HG03064 (cell line): Measurements from ENCODE around the gene MAPK9.

Source experiments
- ATAC-seq: cut with Tn5 transposase; IDR thresholded peaks from one replicate; pipeline ENCODE4 v1.9.1; 2021; ENCODE audit warnings: low read depth; ENCODE audit not compliant: unreplicated experiment

The MAPK9 gene

GRCh38 chr5:180297587-180298282, 5.9 kb upstream of the MAPK9 start:
- no peak for ATAC-seq

- ATAC-seq: no peak
Measured at GRCh38 chr5:180296771-180297170, 4.9 kb upstream of the MAPK9 start.

- no peak for ATAC-seq
Measured at GRCh38 chr5:180294913-180295555, 3.2 kb upstream of the MAPK9 start.

GRCh38 chr5:180294411-180294810, 2.5 kb upstream of the MAPK9 start:
- no peak for ATAC-seq

GRCh38 chr5:180291234-180291940, 496 bp downstream of the MAPK9 start:
- peak; percentile 34 for ATAC-seq

- ATAC-seq: no peak
Measured at GRCh38 chr5:180290568-180291233, 1.2 kb downstream of the MAPK9 start.

- no peak for ATAC-seq
Measured at GRCh38 chr5:180289966-180290365, 1.9 kb downstream of the MAPK9 start.

- ATAC-seq: no peak
Measured at GRCh38 chr5:180289433-180289832, 2.5 kb downstream of the MAPK9 start.

GRCh38 chr5:180287868-180288267, 4.0 kb downstream of the MAPK9 start:
- no peak for ATAC-seq

- no peak for ATAC-seq
Measured at GRCh38 chr5:180287404-180287803, 4.5 kb downstream of the MAPK9 start.

- no peak for ATAC-seq
Measured at GRCh38 chr5:180284149-180284548, 7.7 kb downstream of the MAPK9 start.

GRCh38 chr5:180283026-180283615, 8.8 kb downstream of the MAPK9 start:
- ATAC-seq: no peak

GRCh38 chr5:180282281-180282680, 9.6 kb downstream of the MAPK9 start:
- no peak for ATAC-seq

GRCh38 chr5:180281706-180282105, 10.2 kb downstream of the MAPK9 start:
- no peak for ATAC-seq

- no peak for ATAC-seq
Measured at GRCh38 chr5:180274695-180275094, 17.2 kb downstream of the MAPK9 start.

- no peak for ATAC-seq
Measured at GRCh38 chr5:180271221-180271620, 20.7 kb downstream of the MAPK9 start.

GRCh38 chr5:180259260-180259611, 32.6 kb downstream of the MAPK9 start:
- no peak for ATAC-seq

- no peak for ATAC-seq
Measured at GRCh38 chr5:180253036-180253824, 38.7 kb downstream of the MAPK9 start.

- no peak for ATAC-seq
Measured at GRCh38 chr5:180251887-180252286, 40.0 kb downstream of the MAPK9 start.

- ATAC-seq: no peak
Measured at GRCh38 chr5:180251141-180251540, 40.7 kb downstream of the MAPK9 start.
